ENCODE results near the gene STIM2. TPM values are rescaled to one million over a fixed set of nuclear protein-coding genes. Genes with fewer than 3 reads are reported as not detected.

The STIM2 gene
- total and polyA plus RNA-seq, 2 donors (not counting 3 experiments of a cell fraction or from before 2014, with no cell fraction given), result 21.0 to 21.2 TPM

- dilution Hi-C loops (cut with MboI; ENCODE audit: extremely low pct_ligation_motif_present, low sequenced_read_pairs), result no loop called here
- BruUV-seq (replicated peaks), result no TSS peak
- Histone ChIP-seq H3K4me3 (replicated peaks in 1 of 3; ENCODE audit: insufficient read depth in 1 of 3, low read depth in 1 of 3, low read length in 3 of 3) (no peak overlapping the region), H4K20me1 (replicated peaks; ENCODE audit: control insufficient read depth, extremely low read depth, insufficient read depth, low read length) (no peaks in the 10 kb centered on the region), H3K27ac (ENCODE audit: insufficient read depth, low read depth, low read length) (no peak overlapping the region), H3K9me3 (replicated peaks; ENCODE audit: control insufficient read depth, insufficient read depth, low read length) (no peaks in the 10 kb centered on the region), H3K9me1 (replicated peaks; ENCODE audit: control insufficient read depth, extremely low read depth, insufficient read depth, low read length) (no peaks in the 10 kb centered on the region), H3K36me3 (ENCODE audit: control insufficient read depth in 2 of 2, extremely low read depth in 1 of 2, insufficient read depth in 2 of 2, low read length in 2 of 2) (no peaks in the 10 kb centered on the region), H3K27me3 (ENCODE audit: control insufficient read depth in 2 of 2, insufficient read depth in 2 of 2, low read length in 2 of 2) (no peaks in the 10 kb centered on the region), H3K79me2 (ENCODE audit: control insufficient read depth, insufficient read depth, low read length) (peaks cover 3% of the 10 kb centered on the region), H3K4me2 (ENCODE audit: insufficient read depth, low read length) (peak overlapping the region; percentile 70), H2AFZ (ENCODE audit: low read depth, low read length) (no peak overlapping the region), H3K4me1 (ENCODE audit: control insufficient read depth, extremely low read depth, insufficient read depth, low read length) (peaks cover 21% of the 10 kb centered on the region), H3K9ac (replicated peaks; ENCODE audit: extremely low read depth, insufficient read depth, low read length) (no peak overlapping the region)
- intact Hi-C loops (cut with micrococcal nuclease), result loop anchor here (2.0 kb wide), 1 partner anchor 36 kb away; no protein-coding TSS in a partner anchor
- ChIA-PET POLR2A (no interaction called here), CTCF (interaction anchor here (1.0 to 1.5 kb wide), 3 partner anchors 9 to 101 kb away, joined by 3 to 7 read pairs (median 4); no protein-coding TSS in a partner anchor)
- DNase-seq (ENCODE audit: low read depth, low spot score) (peak; percentile 39), FAIRE-seq (peak; percentile 55)
- TF ChIP-seq POLR2AphosphoS5 (IDR thresholded peaks at IDR 0.05; ENCODE audit: insufficient read depth, low read depth, low read length) (no peak), POLR2A (IDR thresholded peaks at IDR 0.05; ENCODE audit: low read depth, low read length) (no peak), JUN (IDR thresholded peaks at IDR 0.05; ENCODE audit: borderline replicate concordance, insufficient read depth, insufficient read length, low read depth) (no peak), GATA2 (IDR thresholded peaks at IDR 0.05; ENCODE audit: insufficient read depth, insufficient read length, low read depth, low read length) (no peak), EZH2 (IDR thresholded peaks at IDR 0.05; ENCODE audit: borderline replicate concordance, low read depth, low read length, severe bottlenecking) (no peak)
Observed at GRCh38 chr4:26900765-26901164, 40.1 kb downstream of the STIM2 start.

DNA sequence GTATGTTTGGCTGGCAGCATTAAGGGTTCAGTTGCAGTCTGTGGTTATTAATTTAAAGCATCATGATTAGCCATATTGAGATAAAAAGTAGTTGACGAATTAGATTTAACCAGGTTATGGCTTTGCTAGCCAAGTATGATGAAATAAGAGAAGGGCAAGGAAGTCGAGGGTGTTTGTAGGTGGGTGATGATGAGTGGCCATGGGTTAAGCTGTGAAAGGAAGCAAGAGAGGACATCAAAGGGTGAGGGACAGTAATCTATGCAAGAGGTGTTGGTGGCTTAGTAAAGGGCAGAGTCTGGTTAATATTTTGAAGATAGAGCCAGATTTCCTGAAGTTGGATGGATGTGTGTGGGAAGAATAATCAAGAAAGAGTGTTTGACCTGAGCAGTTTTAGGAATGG lies 44.5 kb downstream of the STIM2 start:
- Histone ChIP-seq H3K36me3 (ENCODE audit: control insufficient read depth in 2 of 2, extremely low read depth in 1 of 2, insufficient read depth in 2 of 2, low read length in 2 of 2) (no peaks in the 10 kb centered on the region), H3K79me2 (ENCODE audit: control insufficient read depth, insufficient read depth, low read length) (no peaks in the 10 kb centered on the region), H3K4me2 (ENCODE audit: insufficient read depth, low read length) (no peak overlapping the region), H3K27ac (ENCODE audit: insufficient read depth, low read depth, low read length) (no peak overlapping the region), H3K9me1 (replicated peaks; ENCODE audit: control insufficient read depth, extremely low read depth, insufficient read depth, low read length) (no peaks in the 10 kb centered on the region), H4K20me1 (replicated peaks; ENCODE audit: control insufficient read depth, extremely low read depth, insufficient read depth, low read length) (no peaks in the 10 kb centered on the region), H3K9ac (replicated peaks; ENCODE audit: extremely low read depth, insufficient read depth, low read length) (no peak overlapping the region), H3K4me1 (ENCODE audit: control insufficient read depth, extremely low read depth, insufficient read depth, low read length) (peaks cover 12% of the 10 kb centered on the region), H2AFZ (ENCODE audit: low read depth, low read length) (no peak overlapping the region), H3K4me3 (replicated peaks in 1 of 3; ENCODE audit: insufficient read depth in 1 of 3, low read depth in 1 of 3, low read length in 3 of 3) (no peak overlapping the region), H3K9me3 (replicated peaks; ENCODE audit: control insufficient read depth, insufficient read depth, low read length) (no peaks in the 10 kb centered on the region), H3K27me3 (ENCODE audit: control insufficient read depth in 2 of 2, insufficient read depth in 2 of 2, low read length in 2 of 2) (no peaks in the 10 kb centered on the region)
- dilution Hi-C loops (cut with MboI; ENCODE audit: extremely low pct_ligation_motif_present, low sequenced_read_pairs), result no loop called here
- no peak for DNase-seq (ENCODE audit: low read depth, low spot score)
- no peak for FAIRE-seq
- no peak for TF ChIP-seq MAX (IDR thresholded peaks at IDR 0.05; ENCODE audit: insufficient read depth, insufficient read length)
- CTCF ChIA-PET, result no interaction called here
- POLR2A ChIA-PET, result no interaction called here
- no TSS peak for BruUV-seq (replicated peaks)
- intact Hi-C loops (cut with micrococcal nuclease), result no loop called here

Data from endothelial cell of umbilical vein (primary cell).